GM04503 (cell line): ENCODE data around the gene LRP10.
A peak's percentile ranks its signal among the peaks of the same experiment; 100 is the strongest.

ENCODE experiments used
- DNase-seq: peaks from one replicate; pipeline ENCODE4 v3.0.0-alpha.2; 2012; ENCODE audit warnings: low read depth

LRP10 gene

DNA sequence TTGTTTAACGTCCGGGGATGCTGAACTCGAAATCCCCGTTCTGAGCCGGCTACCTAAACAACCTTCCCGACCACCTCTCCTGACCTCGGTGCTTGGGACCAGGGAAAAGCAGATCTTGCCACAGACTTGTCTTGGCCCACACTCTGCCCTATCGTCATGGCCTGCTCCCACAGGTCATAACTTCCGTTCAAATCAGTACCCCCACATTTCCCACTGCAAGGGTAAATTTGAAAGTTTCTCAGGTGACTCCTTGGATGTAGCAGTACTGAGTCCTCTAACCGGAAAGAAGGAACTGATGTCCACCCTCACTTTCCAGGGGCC lies 48.0 kb downstream of the LRP10 start:
- no peak for DNase-seq

DNA sequence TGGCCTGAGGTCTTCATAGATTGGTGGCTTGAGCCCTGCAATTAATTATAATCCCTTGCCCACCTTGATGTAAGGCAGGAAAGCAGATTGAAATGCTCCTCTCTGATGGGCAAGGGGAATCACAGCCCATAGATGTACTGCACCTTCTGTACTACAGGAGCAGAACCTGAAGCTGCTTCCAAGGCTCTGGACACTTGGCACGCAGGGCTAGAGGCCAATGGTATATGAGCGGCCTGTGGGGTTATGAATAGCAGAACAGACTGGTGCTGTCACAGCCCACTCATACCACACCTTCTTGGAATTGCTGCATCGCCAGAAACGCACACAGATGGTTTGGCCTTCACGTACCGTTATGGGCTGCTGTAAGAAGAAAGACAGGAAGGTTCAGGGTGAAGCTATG lies 49.2 kb downstream of the LRP10 start:
- no peak for DNase-seq

DNA sequence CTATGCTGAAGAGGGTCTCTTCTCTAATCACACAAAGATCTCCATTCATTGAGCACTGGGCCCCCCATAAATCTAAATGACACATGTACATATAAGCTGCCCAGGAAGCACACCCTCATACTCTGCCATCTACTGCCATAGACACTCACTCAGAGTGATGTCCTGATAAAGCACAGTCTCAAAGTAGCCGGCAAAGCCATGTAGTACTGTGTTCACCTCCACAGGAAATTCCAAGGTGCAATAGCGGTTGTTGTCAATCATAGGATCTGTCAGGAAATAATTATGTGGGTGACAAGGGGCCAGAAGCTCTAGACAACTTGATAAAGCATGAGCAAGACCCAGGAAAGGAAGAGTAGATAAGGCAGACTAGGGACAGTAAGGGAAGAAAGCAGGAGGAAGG lies 50.8 kb downstream of the LRP10 start:
- no peak for DNase-seq

DNA sequence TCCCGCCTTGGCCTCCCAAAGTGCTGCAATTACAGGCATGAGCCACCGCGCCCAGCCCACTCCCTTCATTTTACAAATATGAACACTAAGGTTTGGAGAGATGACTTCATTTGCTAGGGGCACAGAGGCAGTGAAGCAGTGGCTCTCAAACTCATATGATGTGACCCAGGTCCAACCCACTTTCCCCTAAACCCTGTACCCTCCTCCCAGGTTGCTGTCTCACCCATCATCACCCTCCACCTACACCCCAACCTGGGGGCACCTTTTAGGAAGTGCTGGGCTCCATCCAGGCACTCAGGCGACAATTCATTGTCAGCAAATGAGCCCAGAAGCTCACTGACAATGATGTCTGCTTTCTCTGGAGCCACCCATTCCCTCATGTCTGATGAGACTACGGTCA lies 52.2 kb downstream of the LRP10 start:
- DNase-seq, result no peak

DNA sequence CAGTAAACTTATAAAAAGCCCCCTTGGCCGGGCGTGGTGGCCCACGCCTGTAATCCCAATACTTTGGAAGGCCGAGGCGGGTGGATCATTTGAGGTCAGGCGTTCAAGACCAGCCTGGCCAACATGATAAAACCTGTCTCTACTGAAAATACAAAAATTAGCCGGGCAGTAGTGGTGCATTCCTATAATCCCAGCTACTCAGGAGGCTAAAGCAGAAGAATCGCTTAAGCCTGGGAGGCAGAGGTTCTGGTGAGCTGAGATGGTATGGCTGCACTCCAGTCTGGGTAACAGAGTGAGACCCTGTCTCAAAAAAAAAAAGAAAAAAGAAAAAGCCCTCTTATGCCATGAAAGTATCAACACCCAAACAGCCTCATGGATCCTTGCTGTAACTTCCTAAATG lies 54.0 kb downstream of the LRP10 start:
- no peak for DNase-seq

DNA sequence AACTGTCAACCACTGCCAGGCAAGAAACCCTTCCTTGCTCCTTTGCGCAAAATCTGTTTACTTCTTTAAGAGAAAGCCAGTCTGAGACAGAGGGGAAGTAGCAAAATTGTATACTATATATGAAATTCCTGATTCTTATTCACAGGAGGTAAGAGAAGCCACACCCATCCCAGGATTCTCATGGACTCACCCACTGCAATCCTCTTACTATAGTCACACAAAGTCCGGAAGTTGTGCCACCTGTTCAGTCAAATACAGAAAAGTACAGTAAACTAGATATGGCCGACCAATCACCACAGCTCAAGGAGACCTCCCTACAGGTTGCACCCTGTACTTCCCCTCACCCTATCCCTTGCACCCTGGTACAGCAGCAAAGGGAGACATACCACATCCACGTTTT lies 54.8 kb downstream of the LRP10 start:
- DNase-seq, result no peak

DNA sequence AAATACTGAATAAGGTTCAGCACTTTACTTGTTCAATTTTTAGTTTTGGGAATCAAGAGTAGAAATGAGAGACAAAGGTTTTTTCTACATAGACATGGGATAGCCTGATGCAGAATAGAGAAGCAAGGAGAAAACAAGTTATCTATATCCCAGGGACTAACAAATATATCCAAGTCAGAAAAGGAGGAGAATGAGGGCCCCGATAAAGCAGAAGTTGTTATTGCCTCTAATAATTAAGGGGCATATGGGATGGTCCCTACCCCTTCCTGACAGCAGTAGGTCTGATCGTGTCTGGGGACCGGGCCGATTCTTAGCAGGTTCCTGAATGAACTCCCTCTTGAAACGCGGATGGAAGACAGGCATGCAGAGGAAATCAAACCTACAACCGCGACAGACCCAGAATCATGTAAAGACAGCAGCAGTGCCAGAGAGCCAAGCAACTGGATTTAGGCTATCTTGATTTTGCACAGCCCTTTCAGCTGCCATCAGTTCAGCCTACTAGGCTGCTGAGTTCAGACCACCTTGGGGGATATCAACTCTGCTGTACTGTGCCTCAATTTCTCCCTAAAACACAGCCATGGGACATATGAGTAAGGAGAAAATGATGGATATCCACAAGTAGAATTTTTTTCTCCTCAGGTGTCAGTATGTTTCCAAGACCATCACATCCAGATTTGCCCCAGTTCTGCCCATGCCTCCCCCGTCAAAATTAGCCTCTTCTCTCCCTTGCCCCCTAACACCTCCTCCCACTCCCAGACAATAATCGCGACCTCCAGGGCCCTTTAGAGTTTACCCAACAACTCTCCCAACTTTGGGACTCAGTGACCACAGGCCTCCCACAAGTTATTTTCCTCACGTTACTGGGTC lies 56.9 kb downstream of the LRP10 start:
- DNase-seq, result no peak

DNA sequence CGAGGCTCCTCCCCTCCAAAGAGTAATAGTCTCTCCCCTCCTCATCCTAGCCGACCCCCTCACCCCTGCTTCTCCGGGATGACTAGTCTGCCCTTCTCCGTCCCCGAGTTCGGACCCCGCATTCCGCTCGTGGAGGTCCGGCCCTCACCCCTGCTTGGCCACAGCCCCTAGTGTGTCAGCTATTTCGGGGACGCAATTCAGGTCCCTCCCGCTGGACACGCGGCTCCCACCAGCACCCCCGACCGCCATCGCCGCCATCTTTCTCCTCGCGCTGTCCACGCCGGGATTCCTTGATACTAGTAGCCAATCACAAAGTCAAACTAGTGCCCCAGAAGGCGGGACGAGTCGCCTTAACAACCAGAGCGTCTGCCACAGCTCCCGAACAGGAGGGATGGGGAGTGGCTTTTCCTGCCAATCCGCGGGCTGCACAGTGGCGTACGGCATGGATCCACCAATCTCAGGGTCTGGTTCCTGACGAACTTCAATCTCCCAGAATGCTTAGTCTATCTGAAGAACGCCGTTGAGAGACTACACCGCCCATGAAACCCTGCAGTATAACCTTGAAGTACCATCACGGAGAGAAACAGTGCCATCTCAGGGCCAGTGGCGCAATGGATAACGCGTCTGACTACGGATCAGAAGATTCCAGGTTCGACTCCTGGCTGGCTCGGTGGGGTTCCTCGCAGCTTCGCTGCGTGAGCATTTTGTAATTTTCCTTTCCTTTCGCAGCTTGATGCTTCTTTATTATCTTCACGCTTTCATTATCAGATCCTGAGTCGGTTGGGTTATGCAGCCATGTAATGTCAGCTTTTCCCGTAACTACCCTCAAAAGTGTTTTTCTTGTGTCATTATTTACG lies 57.8 kb downstream of the LRP10 start, which contains the start of gene PRMT5:
Gene PRMT5 (minus strand): TSS at position 273 of the 857 bp plus-strand sequence. CDS start 15 bp downstream, at position 258.
- peak; percentile 99 for DNase-seq

DNA sequence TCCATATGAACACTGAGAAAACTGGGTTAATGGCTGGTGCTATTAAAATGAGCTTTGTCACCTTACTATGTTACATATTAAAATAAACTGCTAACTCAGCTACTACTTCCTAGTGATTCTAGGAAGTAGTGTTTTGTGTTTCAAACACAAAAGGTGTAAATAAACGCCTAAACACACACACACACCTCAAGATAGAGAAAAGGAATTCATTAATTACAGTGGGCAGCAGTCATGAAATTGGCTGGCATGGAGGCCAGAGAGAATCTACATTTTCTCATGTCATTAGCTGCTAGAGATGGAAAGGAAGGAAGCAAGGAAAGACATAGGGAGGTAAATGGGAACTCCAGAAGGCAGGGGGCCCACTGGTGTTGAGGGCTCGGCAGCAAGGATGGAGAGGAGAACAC lies 58.4 kb downstream of the LRP10 start:
- no peak for DNase-seq
